H9 (cell line): ENCODE data around the gene AK4. TPM values are rescaled to one million over a fixed set of nuclear protein-coding genes. Genes with fewer than 3 reads are reported as not detected.
"Not testable (repeated sequence)": the region's sequence is repeated elsewhere in the genome, so short reads cannot be mapped to it uniquely, and the experiment has no call there.

Experiments used
- DNase-seq: peaks from one replicate; pipeline ENCODE4 v3.0.0-alpha.2; 2017
- H2AFZ ChIP-seq: one replicate; pipeline ENCODE4 v1.6.1; 2013; ENCODE audit warnings: mild to moderate bottlenecking, low read length, control low read depth, moderate library complexity
- H2AK5ac ChIP-seq: 2 replicates; pipeline ENCODE4 v1.6.1; 2013; ENCODE audit warnings: low read length, control low read depth, mixed read lengths; ENCODE audit not compliant: insufficient read length
- H2BK120ac ChIP-seq: one replicate; pipeline ENCODE4 v1.6.1; 2013; ENCODE audit warnings: low read depth, mild to moderate bottlenecking, low read length, control low read depth, inconsistent platforms; ENCODE audit not compliant: poor library complexity, severe bottlenecking
- H2BK12ac ChIP-seq: 2 replicates; pipeline ENCODE4 v1.6.1; 2013; ENCODE audit warnings: low read length, control low read depth, mixed read lengths, low read depth; ENCODE audit not compliant: insufficient read length
- H2BK15ac ChIP-seq: 2 replicates; pipeline ENCODE4 v1.6.1; 2013; ENCODE audit warnings: low read depth, low read length, control low read depth
- H2BK20ac ChIP-seq: one replicate; pipeline ENCODE4 v1.6.1; 2013; ENCODE audit warnings: low read depth, mild to moderate bottlenecking, low read length, control low read depth, inconsistent platforms; ENCODE audit not compliant: poor library complexity, severe bottlenecking
- H2BK5ac ChIP-seq: 2 replicates; pipeline ENCODE4 v1.6.1; 2013; ENCODE audit warnings: low read length, control low read depth, mixed read lengths; ENCODE audit not compliant: insufficient read length
- H3K14ac ChIP-seq: 2 replicates; pipeline ENCODE4 v1.6.1; 2013; ENCODE audit warnings: low read length, control low read depth; ENCODE audit not compliant: insufficient read depth
- H3K18ac ChIP-seq: 2 replicates; pipeline ENCODE4 v1.6.1; 2013; ENCODE audit warnings: low read depth, mild to moderate bottlenecking, mixed read lengths, low read length, control low read depth; ENCODE audit not compliant: insufficient read length
- H3K23ac ChIP-seq: 2 replicates; pipeline ENCODE4 v1.6.1; 2013; ENCODE audit warnings: low read length, control low read depth, mixed read lengths, low read depth; ENCODE audit not compliant: insufficient read length
- H3K23me2 ChIP-seq: 2 replicates; pipeline ENCODE4 v1.6.1; 2013; ENCODE audit warnings: low read depth, mild to moderate bottlenecking, mixed read lengths, low read length, control low read depth; ENCODE audit not compliant: insufficient read length, poor library complexity, severe bottlenecking
- H3K27ac ChIP-seq: 2 replicates; pipeline ENCODE4 v1.5.1; 2013; ENCODE audit warnings: low read length, control low read depth, mixed read lengths, low read depth; ENCODE audit not compliant: insufficient read length
- H3K27me3 ChIP-seq: 2 replicates; pipeline ENCODE4 v1.6.1; 2013; ENCODE audit warnings: low read length, control low read depth, inconsistent platforms; ENCODE audit not compliant: insufficient read depth
- H3K4ac ChIP-seq: 2 replicates; pipeline ENCODE4 v1.6.1; 2013; ENCODE audit warnings: low read depth, mild to moderate bottlenecking, control low read depth, inconsistent platforms, low read length, moderate library complexity
- H3K4me1 ChIP-seq: 2 replicates; pipeline ENCODE4 v1.6.1; 2013; ENCODE audit warnings: low read length, control low read depth, inconsistent platforms; ENCODE audit not compliant: insufficient read depth
- H3K4me2 ChIP-seq: 2 replicates; pipeline ENCODE4 v1.6.1; 2013; ENCODE audit warnings: low read length, control low read depth, mixed read lengths; ENCODE audit not compliant: insufficient read length, insufficient read depth
- H3K56ac ChIP-seq: 2 replicates; pipeline ENCODE4 v1.6.1; 2013; ENCODE audit warnings: low read depth, mild to moderate bottlenecking, mixed read lengths, low read length, control low read depth; ENCODE audit not compliant: insufficient read length
- H3K79me1 ChIP-seq: 2 replicates; pipeline ENCODE4 v1.6.1; 2013; ENCODE audit warnings: low read depth, mild to moderate bottlenecking, moderate library complexity, low read length, control low read depth, inconsistent platforms; ENCODE audit not compliant: insufficient read depth, poor library complexity, severe bottlenecking
- H3K79me2 ChIP-seq: 2 replicates; pipeline ENCODE4 v1.6.1; 2013; ENCODE audit warnings: low read length, control low read depth, inconsistent platforms; ENCODE audit not compliant: insufficient read depth
- H3K9ac ChIP-seq: 2 replicates; pipeline ENCODE4 v1.6.1; 2013; ENCODE audit warnings: low read length, control low read depth, mixed read lengths; ENCODE audit not compliant: insufficient read length; ENCODE audit errors: extremely low read depth
- H3K9me3 ChIP-seq: one replicate; pipeline ENCODE4 v1.6.1; 2013; ENCODE audit warnings: low read depth, low read length, inconsistent platforms; ENCODE audit not compliant: control insufficient read depth
- H3T11ph ChIP-seq: one replicate; pipeline ENCODE4 v1.6.1; 2013; ENCODE audit warnings: mild to moderate bottlenecking, low read length, control low read depth, inconsistent platforms
- H4K20me1 ChIP-seq: one replicate; pipeline ENCODE4 v1.6.1; 2013; ENCODE audit not compliant: control insufficient read depth, insufficient read length, insufficient read depth
- H4K5ac ChIP-seq: 2 replicates; pipeline ENCODE4 v1.6.1; 2013; ENCODE audit warnings: low read depth, mild to moderate bottlenecking, mixed read lengths, low read length, control low read depth; ENCODE audit not compliant: insufficient read length
- H4K8ac ChIP-seq: replicated peaks from 2 replicates; pipeline ENCODE4 v1.6.1; 2013; ENCODE audit warnings: low read length, control low read depth, mixed read lengths, low read depth; ENCODE audit not compliant: insufficient read length
- H4K91ac ChIP-seq: 2 replicates; pipeline ENCODE4 v1.6.1; 2013; ENCODE audit warnings: low read depth, mild to moderate bottlenecking, moderate library complexity, mixed read lengths, low read length, control low read depth; ENCODE audit not compliant: insufficient read length
- H3K27ac Mint-ChIP-seq, 3 experiments: 2 replicates in 2 of 3; 3 replicates in 1 of 3; pipeline ENCODE4 v1.8.0; 2020 to 2021; ENCODE audit warnings: mixed read lengths in 3 of 3, mild to moderate bottlenecking in 1 of 3, moderate library complexity in 1 of 3
- H3K27me3 Mint-ChIP-seq: 2 replicates; pipeline ENCODE4 v1.8.0; 2021; ENCODE audit warnings: low read depth, mild to moderate bottlenecking, moderate library complexity, mixed read lengths
- H3K36me3 Mint-ChIP-seq, 3 experiments: 2 replicates in 2 of 3; 3 replicates in 1 of 3; pipeline ENCODE4 v1.8.0; 2020 to 2021; ENCODE audit warnings: low read depth in 3 of 3, mixed read lengths in 3 of 3; ENCODE audit not compliant: insufficient read depth in 1 of 3
- H3K4me1 Mint-ChIP-seq, 2 experiments: 2 replicates each; pipeline ENCODE4 v1.8.0; 2020; ENCODE audit warnings: mixed read lengths in 2 of 2
- H3K4me3 Mint-ChIP-seq, 2 experiments: 2 replicates in 1 of 2; 3 replicates in 1 of 2; pipeline ENCODE4 v1.8.0; 2020 to 2021; ENCODE audit warnings: mild to moderate bottlenecking in 2 of 2, mixed read lengths in 2 of 2, moderate library complexity in 1 of 2
- H3K9me3 Mint-ChIP-seq, 2 experiments: 2 replicates in 1 of 2; 3 replicates in 1 of 2; pipeline ENCODE4 v1.8.0; 2020; ENCODE audit warnings: mild to moderate bottlenecking in 2 of 2, mixed read lengths in 2 of 2, moderate library complexity in 1 of 2
- WGBS: extraction: QIAGEN DNeasy Blood & Tissue Kit; methylation state at CpG from one replicate; pipeline ENCODE4 v1.1.7; 2013; ENCODE audit warnings: missing lambda C conversion rate, low lambda C conversion rate, mixed read lengths; ENCODE audit not compliant: insufficient read length; ENCODE audit errors: extremely low coverage; 5-methylcytosine and 5-hydroxymethylcytosine counted together
- total RNA-seq: library from RNA; stranded (reverse); gene quantifications from 2 replicates; pipeline ENCODE4 v1.2.1, GENCODE V29; 2021
- TF ChIP-seq, protein P1 (sequence below): fragments of 200-600 bp; sonication (generic); conservative IDR thresholded peaks from 3 replicates; pipeline ENCODE4 v1.8.0; 2021; ENCODE audit warnings: antibody characterized with exemption, mild to moderate bottlenecking

AK4 gene
- total RNA-seq, 1 experiment from 2014 or later = 45.6 TPM

DNA sequence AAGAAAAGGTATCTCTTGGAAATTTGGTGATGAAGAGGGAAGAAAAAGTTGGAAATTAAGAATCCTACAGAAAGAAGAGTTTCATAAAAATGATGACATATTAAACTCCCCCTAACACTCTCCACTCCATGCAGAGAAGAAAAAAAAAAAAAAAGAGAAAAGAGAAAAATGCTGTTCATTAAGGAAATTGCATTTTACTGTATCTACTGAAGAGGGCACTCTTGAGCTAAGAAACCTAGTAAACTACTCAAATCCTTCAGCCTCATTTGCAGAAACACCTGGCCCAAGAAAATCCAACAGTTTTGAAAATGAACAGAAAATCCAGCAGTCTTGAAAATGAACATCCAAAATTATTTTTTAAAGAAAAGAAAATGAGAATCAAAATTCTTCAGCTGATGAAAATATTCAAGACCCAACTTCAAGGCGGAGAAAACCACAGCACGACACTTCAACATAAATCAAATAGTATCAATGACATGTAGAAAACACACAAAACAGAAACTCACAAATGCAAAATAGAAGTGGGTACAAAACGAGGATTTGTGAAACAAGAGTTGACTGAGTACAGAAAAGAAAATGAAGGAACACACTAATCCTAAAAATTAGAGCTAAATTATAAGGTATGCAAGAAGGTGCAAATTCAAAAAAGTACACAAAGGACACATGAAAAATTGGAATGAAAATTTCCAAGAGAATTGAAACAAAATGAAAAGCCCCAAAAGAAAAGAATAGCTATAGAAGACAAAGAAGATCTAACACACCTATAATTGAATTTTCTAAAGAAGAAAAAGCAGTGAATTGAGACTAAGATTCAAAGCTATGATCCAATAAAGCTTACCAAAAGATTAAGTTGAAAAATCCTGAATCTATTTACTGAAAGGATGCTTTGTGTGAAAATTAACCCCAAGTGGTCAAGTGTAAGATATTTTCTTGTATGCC, 88.1 kb downstream of the AK4 start:
- H4K5ac ChIP-seq = no peak overlapping the region
- no peak overlapping the region for H3K23ac ChIP-seq
- no peak overlapping the region for H2AFZ ChIP-seq
- H2BK120ac ChIP-seq = no peak overlapping the region
- no peaks in the 10 kb centered on the region for H3K27me3 ChIP-seq
- no peaks in the 10 kb centered on the region for H3K23me2 ChIP-seq
- no peak overlapping the region for H3K56ac ChIP-seq
- Mint-ChIP-seq H3K4me1 (no peaks in the 10 kb centered on the region), H3K9me3 (peaks cover 0 to 9% of the 10 kb centered on the region in 2 experiments; a peak in 2 of 5 replicates), H3K36me3 (peaks cover 0 to 5% (median 0%) of the 10 kb centered on the region in 3 experiments; a peak in 3 of 7 replicates), H3K27ac (no peak overlapping the region), H3K27me3 (no peaks in the 10 kb centered on the region), H3K4me3 (no peak overlapping the region)
- no peak overlapping the region for H3K9ac ChIP-seq
- no peak overlapping the region for H3K4ac ChIP-seq
- no peak overlapping the region for H3K4me2 ChIP-seq
- no peak overlapping the region for H3K27ac ChIP-seq
- no peak overlapping the region for H4K91ac ChIP-seq
- H2BK15ac ChIP-seq = no peak overlapping the region
- no peaks in the 10 kb centered on the region for H3K4me1 ChIP-seq
- no CpG with 5 or more reads among the region's 3 CpGs for WGBS
- no peak overlapping the region for H3K14ac ChIP-seq
- H2BK12ac ChIP-seq = no peak overlapping the region
- no peak overlapping the region for H2BK20ac ChIP-seq
- TF ChIP-seq, protein P1, sequence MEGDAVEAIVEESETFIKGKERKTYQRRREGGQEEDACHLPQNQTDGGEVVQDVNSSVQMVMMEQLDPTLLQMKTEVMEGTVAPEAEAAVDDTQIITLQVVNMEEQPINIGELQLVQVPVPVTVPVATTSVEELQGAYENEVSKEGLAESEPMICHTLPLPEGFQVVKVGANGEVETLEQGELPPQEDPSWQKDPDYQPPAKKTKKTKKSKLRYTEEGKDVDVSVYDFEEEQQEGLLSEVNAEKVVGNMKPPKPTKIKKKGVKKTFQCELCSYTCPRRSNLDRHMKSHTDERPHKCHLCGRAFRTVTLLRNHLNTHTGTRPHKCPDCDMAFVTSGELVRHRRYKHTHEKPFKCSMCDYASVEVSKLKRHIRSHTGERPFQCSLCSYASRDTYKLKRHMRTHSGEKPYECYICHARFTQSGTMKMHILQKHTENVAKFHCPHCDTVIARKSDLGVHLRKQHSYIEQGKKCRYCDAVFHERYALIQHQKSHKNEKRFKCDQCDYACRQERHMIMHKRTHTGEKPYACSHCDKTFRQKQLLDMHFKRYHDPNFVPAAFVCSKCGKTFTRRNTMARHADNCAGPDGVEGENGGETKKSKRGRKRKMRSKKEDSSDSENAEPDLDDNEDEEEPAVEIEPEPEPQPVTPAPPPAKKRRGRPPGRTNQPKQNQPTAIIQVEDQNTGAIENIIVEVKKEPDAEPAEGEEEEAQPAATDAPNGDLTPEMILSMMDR = peak; percentile 84
- H4K8ac ChIP-seq = no peak overlapping the region
- no peak for DNase-seq
- no peak overlapping the region for H3T11ph ChIP-seq
- no peaks in the 10 kb centered on the region for H3K9me3 ChIP-seq
- H3K79me2 ChIP-seq = no peaks in the 10 kb centered on the region
- no peak overlapping the region for H3K18ac ChIP-seq
- H3K79me1 ChIP-seq = no peaks in the 10 kb centered on the region
- H2AK5ac ChIP-seq = no peak overlapping the region
- H2BK5ac ChIP-seq = no peak overlapping the region
- H4K20me1 ChIP-seq = no peaks in the 10 kb centered on the region

DNA sequence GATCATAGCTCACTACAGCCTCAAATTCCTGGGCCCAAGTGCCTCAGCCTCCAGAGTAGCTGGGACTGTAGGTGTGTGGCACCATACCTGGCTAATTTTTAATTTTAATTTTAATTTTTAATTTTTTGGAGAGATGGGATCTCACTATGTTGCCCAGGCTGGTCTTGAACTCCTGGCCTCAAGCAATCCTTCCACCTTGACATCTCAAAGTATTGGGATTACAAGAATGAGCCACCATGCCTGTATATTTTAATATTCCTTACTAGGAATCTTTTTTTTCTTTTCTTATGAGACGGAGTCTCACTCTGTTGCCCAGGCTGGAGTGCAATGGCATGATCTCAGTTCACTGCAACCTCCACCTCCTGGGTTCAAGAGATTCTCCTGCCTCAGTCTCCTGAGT, 89.1 kb downstream of the AK4 start:
- H4K5ac ChIP-seq, H3K4me2 ChIP-seq, H2BK15ac ChIP-seq, H3K79me2 ChIP-seq, H3K27ac Mint-ChIP-seq, H3K56ac ChIP-seq, H3K4me1 Mint-ChIP-seq, H3K9me3 Mint-ChIP-seq, H3T11ph ChIP-seq, H3K27ac ChIP-seq, H2BK120ac ChIP-seq, H4K8ac ChIP-seq, H2BK5ac ChIP-seq, H3K4me3 Mint-ChIP-seq, H4K20me1 ChIP-seq, H3K18ac ChIP-seq, H2BK20ac ChIP-seq, H3K23ac ChIP-seq, H2BK12ac ChIP-seq, H3K36me3 Mint-ChIP-seq, H3K9me3 ChIP-seq, DNase-seq, H2AK5ac ChIP-seq, H3K27me3 ChIP-seq, H3K23me2 ChIP-seq, H3K14ac ChIP-seq, H3K4ac ChIP-seq, H3K79me1 ChIP-seq, H2AFZ ChIP-seq, H4K91ac ChIP-seq, H3K4me1 ChIP-seq, H3K27me3 Mint-ChIP-seq, H3K9ac ChIP-seq: not testable (repeated sequence)
- WGBS = no CpG with 5 or more reads among the region's 1 CpG
